ENCODE results near the gene SCN4B. TPM values are rescaled to one million over a fixed set of nuclear protein-coding genes. Genes with fewer than 3 reads are reported as not detected.
"Not testable (repeated sequence)": the region's sequence is repeated elsewhere in the genome, so short reads cannot be mapped to it uniquely, and the experiment has no call there.

SCN4B gene
- total and polyA plus RNA-seq, 4 donors: 0.05 to 0.67 (median 0.42) TPM; not detected in 1

DNA sequence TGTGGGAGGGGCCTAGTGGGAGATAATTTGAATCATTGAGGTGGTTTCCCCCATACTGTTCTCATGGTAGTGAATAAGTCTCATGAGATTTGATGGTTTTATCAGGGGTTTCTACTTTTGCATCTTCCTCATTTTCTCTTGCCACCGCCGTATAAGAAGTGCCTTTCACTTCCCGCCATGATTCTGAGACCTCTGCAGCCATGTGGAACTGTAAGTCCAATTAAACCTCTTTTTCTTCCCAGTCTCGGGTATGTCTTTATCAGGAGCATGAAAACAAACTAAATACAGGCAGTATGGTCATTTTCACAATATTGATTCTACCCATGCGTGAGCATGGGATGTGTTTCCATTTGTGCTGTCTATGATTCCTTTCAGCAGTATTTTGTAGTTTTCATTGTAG lies 40.2 kb upstream of the SCN4B start:
- H3K27me3 ChIP-seq (ENCODE audit: control insufficient read depth in 4 of 4, insufficient read depth in 4 of 4, low read length in 3 of 4); H3K9me3 ChIP-seq (ENCODE audit: control insufficient read depth in 4 of 4, low read length in 3 of 4); DNase-seq (ENCODE audit: low spot score); H3K27ac ChIP-seq (ENCODE audit: low read depth in 1 of 2, low read length in 2 of 2); H3K36me3 ChIP-seq (ENCODE audit: control insufficient read depth in 4 of 4, insufficient read depth in 3 of 4, low read depth in 1 of 4, low read length in 3 of 4); H3K9ac ChIP-seq (ENCODE audit: low read depth in 1 of 2, low read length in 2 of 2); H3K4me3 ChIP-seq (ENCODE audit: low read depth in 1 of 3, low read length in 3 of 3): not testable (repeated sequence)
- H3K4me1 ChIP-seq (ENCODE audit: control insufficient read depth in 4 of 4, insufficient read depth in 4 of 4, low read length in 3 of 4): peaks cover 10 to 26% (median 19%) of the 10 kb centered on the region in 4 donors
- WGBS: 92% methylated on average over 5 of the region's 5 CpGs

DNA sequence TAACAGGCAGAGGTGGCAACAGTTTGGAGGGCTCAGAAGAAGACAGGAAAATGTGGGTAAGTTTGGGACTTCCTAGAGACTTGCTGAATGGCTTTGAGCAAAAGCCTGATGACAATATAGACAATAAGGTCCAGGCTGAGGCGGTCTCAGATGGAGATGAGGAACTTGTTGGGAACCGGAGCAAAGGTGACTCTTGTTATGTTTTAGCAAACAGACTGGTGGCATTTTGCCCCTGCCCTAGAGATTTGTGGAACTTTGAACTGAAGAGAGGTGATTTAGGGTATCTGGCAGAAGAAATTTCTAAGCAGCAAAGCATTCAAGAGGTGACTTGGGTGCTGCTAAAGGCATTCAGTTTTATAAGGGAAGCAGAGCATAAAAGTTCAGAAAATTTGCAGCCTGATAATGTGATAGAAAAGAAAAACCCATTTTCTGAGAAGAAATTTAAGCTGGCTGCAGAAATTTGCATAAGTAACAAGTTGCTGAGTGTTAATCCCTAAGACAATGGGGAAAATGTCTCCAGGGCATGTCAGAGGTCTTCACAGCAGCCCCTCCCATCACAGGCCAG lies 38.4 kb upstream of the SCN4B start:
- not testable (repeated sequence) for H3K27me3 ChIP-seq (ENCODE audit: control insufficient read depth in 4 of 4, insufficient read depth in 4 of 4, low read length in 3 of 4)
- WGBS: 31% methylated on average over 2 of the region's 2 CpGs

DNA sequence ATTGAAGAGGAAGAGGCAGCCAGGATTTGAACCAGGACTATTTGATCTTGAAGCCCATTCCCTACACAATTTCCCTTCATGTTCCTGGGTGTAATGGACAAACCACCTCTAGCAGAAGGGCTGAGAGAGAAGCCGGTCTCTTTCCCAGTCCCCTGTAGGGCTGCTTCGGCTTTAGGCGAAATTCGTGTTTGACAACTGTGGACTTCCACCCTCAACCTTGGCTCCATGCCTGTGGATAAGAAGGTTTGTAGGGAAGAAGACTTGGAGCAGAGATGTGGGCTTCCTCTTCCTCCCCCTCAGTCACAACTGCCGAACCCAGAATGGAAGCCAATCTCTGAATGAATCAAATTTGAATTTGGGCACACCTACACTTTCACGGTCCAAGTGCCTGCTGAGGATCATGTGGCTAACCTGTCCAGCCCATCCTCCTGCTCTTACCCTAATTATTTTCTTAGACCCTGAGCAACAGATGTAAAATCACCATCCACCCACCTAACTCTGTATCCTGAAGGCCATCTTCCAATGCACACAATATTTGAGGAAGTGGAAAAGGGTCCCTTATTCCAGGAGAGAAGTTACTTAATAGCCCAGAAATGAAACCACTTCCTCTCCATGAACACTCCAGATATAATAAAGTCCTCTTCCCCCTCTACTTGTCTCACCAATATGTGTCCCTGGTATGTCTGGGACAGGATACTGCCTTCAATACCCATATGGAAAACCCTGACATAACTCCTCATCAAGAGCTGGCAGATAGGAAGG lies 33.9 kb upstream of the SCN4B start:
- Histone ChIP-seq H3K9me3 (ENCODE audit: control insufficient read depth in 4 of 4, low read length in 3 of 4) (peaks cover 0 to 2% (median 0%) of the 10 kb centered on the region in 4 donors), H3K4me1 (ENCODE audit: control insufficient read depth in 4 of 4, insufficient read depth in 4 of 4, low read length in 3 of 4) (peaks cover 1 to 10% (median 6%) of the 10 kb centered on the region in 4 donors), H3K4me3 (ENCODE audit: low read depth in 1 of 3, low read length in 3 of 3) (no peak overlapping the region), H3K9ac (ENCODE audit: low read depth in 1 of 2, low read length in 2 of 2) (no peak overlapping the region), H3K27me3 (ENCODE audit: control insufficient read depth in 4 of 4, insufficient read depth in 4 of 4, low read length in 3 of 4) (no peaks in the 10 kb centered on the region), H3K36me3 (ENCODE audit: control insufficient read depth in 4 of 4, insufficient read depth in 3 of 4, low read depth in 1 of 4, low read length in 3 of 4) (no peaks in the 10 kb centered on the region), H3K27ac (ENCODE audit: low read depth in 1 of 2, low read length in 2 of 2) (no peak overlapping the region)
- no peak for DNase-seq (ENCODE audit: low spot score)
- peak in 1 of 2 donors; percentile 33 for TF ChIP-seq RAD21 (IDR thresholded peaks at IDR 0.05)
- TF ChIP-seq, protein P1, sequence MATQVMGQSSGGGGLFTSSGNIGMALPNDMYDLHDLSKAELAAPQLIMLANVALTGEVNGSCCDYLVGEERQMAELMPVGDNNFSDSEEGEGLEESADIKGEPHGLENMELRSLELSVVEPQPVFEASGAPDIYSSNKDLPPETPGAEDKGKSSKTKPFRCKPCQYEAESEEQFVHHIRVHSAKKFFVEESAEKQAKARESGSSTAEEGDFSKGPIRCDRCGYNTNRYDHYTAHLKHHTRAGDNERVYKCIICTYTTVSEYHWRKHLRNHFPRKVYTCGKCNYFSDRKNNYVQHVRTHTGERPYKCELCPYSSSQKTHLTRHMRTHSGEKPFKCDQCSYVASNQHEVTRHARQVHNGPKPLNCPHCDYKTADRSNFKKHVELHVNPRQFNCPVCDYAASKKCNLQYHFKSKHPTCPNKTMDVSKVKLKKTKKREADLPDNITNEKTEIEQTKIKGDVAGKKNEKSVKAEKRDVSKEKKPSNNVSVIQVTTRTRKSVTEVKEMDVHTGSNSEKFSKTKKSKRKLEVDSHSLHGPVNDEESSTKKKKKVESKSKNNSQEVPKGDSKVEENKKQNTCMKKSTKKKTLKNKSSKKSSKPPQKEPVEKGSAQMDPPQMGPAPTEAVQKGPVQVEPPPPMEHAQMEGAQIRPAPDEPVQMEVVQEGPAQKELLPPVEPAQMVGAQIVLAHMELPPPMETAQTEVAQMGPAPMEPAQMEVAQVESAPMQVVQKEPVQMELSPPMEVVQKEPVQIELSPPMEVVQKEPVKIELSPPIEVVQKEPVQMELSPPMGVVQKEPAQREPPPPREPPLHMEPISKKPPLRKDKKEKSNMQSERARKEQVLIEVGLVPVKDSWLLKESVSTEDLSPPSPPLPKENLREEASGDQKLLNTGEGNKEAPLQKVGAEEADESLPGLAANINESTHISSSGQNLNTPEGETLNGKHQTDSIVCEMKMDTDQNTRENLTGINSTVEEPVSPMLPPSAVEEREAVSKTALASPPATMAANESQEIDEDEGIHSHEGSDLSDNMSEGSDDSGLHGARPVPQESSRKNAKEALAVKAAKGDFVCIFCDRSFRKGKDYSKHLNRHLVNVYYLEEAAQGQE (IDR thresholded peaks at IDR 0.05): no peak
- TF ChIP-seq, protein P2, sequence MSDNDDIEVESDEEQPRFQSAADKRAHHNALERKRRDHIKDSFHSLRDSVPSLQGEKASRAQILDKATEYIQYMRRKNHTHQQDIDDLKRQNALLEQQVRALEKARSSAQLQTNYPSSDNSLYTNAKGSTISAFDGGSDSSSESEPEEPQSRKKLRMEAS (IDR thresholded peaks at IDR 0.05): no peak
- no peak for TF ChIP-seq TAF1 (conservative IDR thresholded peaks at IDR 0.05)
- TF ChIP-seq, protein P3, sequence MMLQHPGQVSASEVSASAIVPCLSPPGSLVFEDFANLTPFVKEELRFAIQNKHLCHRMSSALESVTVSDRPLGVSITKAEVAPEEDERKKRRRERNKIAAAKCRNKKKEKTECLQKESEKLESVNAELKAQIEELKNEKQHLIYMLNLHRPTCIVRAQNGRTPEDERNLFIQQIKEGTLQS (IDR thresholded peaks at IDR 0.05): no peak
- TF ChIP-seq JUND (IDR thresholded peaks at IDR 0.05): no peak
- peak; percentile 30 for TF ChIP-seq SP1 (IDR thresholded peaks at IDR 0.05)
- peak; percentile 25 for TF ChIP-seq HNF4G (IDR thresholded peaks at IDR 0.05)
- no peak for TF ChIP-seq RXRA (IDR thresholded peaks at IDR 0.05)
- no peak for TF ChIP-seq NR2F2 (IDR thresholded peaks at IDR 0.05)
- no peak for TF ChIP-seq FOXA2 (IDR thresholded peaks at IDR 0.05)
- TF ChIP-seq, protein P4, sequence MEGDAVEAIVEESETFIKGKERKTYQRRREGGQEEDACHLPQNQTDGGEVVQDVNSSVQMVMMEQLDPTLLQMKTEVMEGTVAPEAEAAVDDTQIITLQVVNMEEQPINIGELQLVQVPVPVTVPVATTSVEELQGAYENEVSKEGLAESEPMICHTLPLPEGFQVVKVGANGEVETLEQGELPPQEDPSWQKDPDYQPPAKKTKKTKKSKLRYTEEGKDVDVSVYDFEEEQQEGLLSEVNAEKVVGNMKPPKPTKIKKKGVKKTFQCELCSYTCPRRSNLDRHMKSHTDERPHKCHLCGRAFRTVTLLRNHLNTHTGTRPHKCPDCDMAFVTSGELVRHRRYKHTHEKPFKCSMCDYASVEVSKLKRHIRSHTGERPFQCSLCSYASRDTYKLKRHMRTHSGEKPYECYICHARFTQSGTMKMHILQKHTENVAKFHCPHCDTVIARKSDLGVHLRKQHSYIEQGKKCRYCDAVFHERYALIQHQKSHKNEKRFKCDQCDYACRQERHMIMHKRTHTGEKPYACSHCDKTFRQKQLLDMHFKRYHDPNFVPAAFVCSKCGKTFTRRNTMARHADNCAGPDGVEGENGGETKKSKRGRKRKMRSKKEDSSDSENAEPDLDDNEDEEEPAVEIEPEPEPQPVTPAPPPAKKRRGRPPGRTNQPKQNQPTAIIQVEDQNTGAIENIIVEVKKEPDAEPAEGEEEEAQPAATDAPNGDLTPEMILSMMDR (IDR thresholded peaks at IDR 0.05; ENCODE audit: low read depth, low read length, missing input control): no peak
- TF ChIP-seq YY1 (IDR thresholded peaks at IDR 0.05): no peak
- TF ChIP-seq, protein P5, sequence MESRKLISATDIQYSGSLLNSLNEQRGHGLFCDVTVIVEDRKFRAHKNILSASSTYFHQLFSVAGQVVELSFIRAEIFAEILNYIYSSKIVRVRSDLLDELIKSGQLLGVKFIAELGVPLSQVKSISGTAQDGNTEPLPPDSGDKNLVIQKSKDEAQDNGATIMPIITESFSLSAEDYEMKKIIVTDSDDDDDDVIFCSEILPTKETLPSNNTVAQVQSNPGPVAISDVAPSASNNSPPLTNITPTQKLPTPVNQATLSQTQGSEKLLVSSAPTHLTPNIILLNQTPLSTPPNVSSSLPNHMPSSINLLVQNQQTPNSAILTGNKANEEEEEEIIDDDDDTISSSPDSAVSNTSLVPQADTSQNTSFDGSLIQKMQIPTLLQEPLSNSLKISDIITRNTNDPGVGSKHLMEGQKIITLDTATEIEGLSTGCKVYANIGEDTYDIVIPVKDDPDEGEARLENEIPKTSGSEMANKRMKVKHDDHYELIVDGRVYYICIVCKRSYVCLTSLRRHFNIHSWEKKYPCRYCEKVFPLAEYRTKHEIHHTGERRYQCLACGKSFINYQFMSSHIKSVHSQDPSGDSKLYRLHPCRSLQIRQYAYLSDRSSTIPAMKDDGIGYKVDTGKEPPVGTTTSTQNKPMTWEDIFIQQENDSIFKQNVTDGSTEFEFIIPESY (IDR thresholded peaks at IDR 0.05): no peak
- TF ChIP-seq FOXA1 (IDR thresholded peaks at IDR 0.05): no peak
- TF ChIP-seq HNF4A (conservative IDR thresholded peaks at IDR 0.05): peak; percentile 41 to 72
- TF ChIP-seq GABPA (IDR thresholded peaks at IDR 0.05 in 1 of 2, conservative IDR thresholded peaks at IDR 0.05 in 1 of 2): no peak
- TF ChIP-seq EGR1 (IDR thresholded peaks at IDR 0.05; ENCODE audit: low read depth in 2 of 2): no peak
- WGBS: 30% methylated on average over 6 of the region's 6 CpGs

More for the DNA sequence above, 38.4 kb upstream of the SCN4B start:
- not testable (repeated sequence) for H3K36me3 ChIP-seq (ENCODE audit: control insufficient read depth in 4 of 4, insufficient read depth in 3 of 4, low read depth in 1 of 4, low read length in 3 of 4); DNase-seq (ENCODE audit: low spot score); H3K9ac ChIP-seq (ENCODE audit: low read depth in 1 of 2, low read length in 2 of 2); H3K27ac ChIP-seq (ENCODE audit: low read depth in 1 of 2, low read length in 2 of 2); H3K4me3 ChIP-seq (ENCODE audit: low read depth in 1 of 3, low read length in 3 of 3); H3K9me3 ChIP-seq (ENCODE audit: control insufficient read depth in 4 of 4, low read length in 3 of 4)
- TF ChIP-seq HNF4A (conservative IDR thresholded peaks at IDR 0.05) (peak; percentile 52 to 56), RXRA (IDR thresholded peaks at IDR 0.05) (peak in 1 of 2 donors; percentile 58), SP1 (IDR thresholded peaks at IDR 0.05) (peak; percentile 23)
- peaks cover 12 to 26% (median 25%) of the 10 kb centered on the region in 4 donors for H3K4me1 ChIP-seq (ENCODE audit: control insufficient read depth in 4 of 4, insufficient read depth in 4 of 4, low read length in 3 of 4)
